Central memory CD8-positive, alpha-beta T cell (primary cell): ENCODE data around the gene IL18R1.
A peak's percentile ranks its signal among the peaks of the same experiment; 100 is the strongest.

Experiments used
- ATAC-seq: fragments of 150-1000 bp; cut with Tn5 transposase; replicated peaks from 2 replicates; pipeline ENCODE4 v1.10.0; 2022; ENCODE audit warnings: mild to moderate bottlenecking, moderate FRiP score, moderate number of reproducible peaks; ENCODE audit not compliant: poor library complexity, severe bottlenecking; ENCODE audit errors: extremely low read depth
- DNase-seq, 2 donors: peaks; one replicate each; pipeline ENCODE4 v3.0.0; 2021; ENCODE audit warnings: low spot score in 2 of 2
- H3K27ac Mint-ChIP-seq: one replicate; pipeline ENCODE4 v1.8.0; 2022; ENCODE audit warnings: low read depth, mild to moderate bottlenecking, moderate library complexity, mixed read lengths
- H3K27me3 Mint-ChIP-seq: one replicate; pipeline ENCODE4 v1.8.0; 2022; ENCODE audit warnings: mixed read lengths
- H3K36me3 Mint-ChIP-seq: one replicate; pipeline ENCODE4 v1.8.0; 2022; ENCODE audit warnings: mild to moderate bottlenecking, moderate library complexity, mixed read lengths; ENCODE audit not compliant: insufficient read depth
- H3K4me1 Mint-ChIP-seq: one replicate; pipeline ENCODE4 v1.8.0; 2022; ENCODE audit warnings: mixed read lengths
- H3K4me3 Mint-ChIP-seq: one replicate; pipeline ENCODE4 v1.8.0; 2022; ENCODE audit warnings: mild to moderate bottlenecking, moderate library complexity, mixed read lengths
- H3K9me3 Mint-ChIP-seq: one replicate; pipeline ENCODE4 v1.8.0; 2022; ENCODE audit warnings: mixed read lengths

IL18R1 gene

GRCh38 chr2:102356741-102357140 is 1.1 kb downstream of the IL18R1 start:
- Mint-ChIP-seq H3K9me3 (no peaks in the 10 kb centered on the region), H3K27me3 (no peaks in the 10 kb centered on the region), H3K4me3 (peak overlapping the region; percentile 97), H3K27ac (peak overlapping the region; percentile 99), H3K4me1 (peaks cover 44% of the 10 kb centered on the region), H3K36me3 (peaks cover 7% of the 10 kb centered on the region)
- ATAC-seq: no peak
- no peak for DNase-seq

GRCh38 chr2:102357937-102358336 is 2.3 kb downstream of the IL18R1 start:
- DNase-seq: no peak
- Mint-ChIP-seq H3K27ac (peak overlapping the region; percentile 26), H3K36me3 (peaks cover 7% of the 10 kb centered on the region), H3K27me3 (no peaks in the 10 kb centered on the region), H3K4me3 (peak overlapping the region; percentile 97), H3K9me3 (no peaks in the 10 kb centered on the region), H3K4me1 (peaks cover 48% of the 10 kb centered on the region)
- no peak for ATAC-seq

- DNase-seq: no peak
- H3K4me3 Mint-ChIP-seq: peak overlapping the region; percentile 97
- ATAC-seq: no peak
- peak overlapping the region; percentile 26 for H3K27ac Mint-ChIP-seq
- H3K4me1 Mint-ChIP-seq: peaks cover 53% of the 10 kb centered on the region
- H3K9me3 Mint-ChIP-seq: no peaks in the 10 kb centered on the region
- peaks cover 11% of the 10 kb centered on the region for H3K36me3 Mint-ChIP-seq
- no peaks in the 10 kb centered on the region for H3K27me3 Mint-ChIP-seq
Observed at GRCh38 chr2:102358496-102358895, 2.9 kb downstream of the IL18R1 start.

GRCh38 chr2:102359527-102359926 is 3.9 kb downstream of the IL18R1 start:
- Mint-ChIP-seq H3K9me3 (no peaks in the 10 kb centered on the region), H3K4me1 (peaks cover 60% of the 10 kb centered on the region), H3K27ac (no peak overlapping the region), H3K27me3 (no peaks in the 10 kb centered on the region), H3K36me3 (peaks cover 11% of the 10 kb centered on the region), H3K4me3 (no peak overlapping the region)
- ATAC-seq (no peak), DNase-seq (no peak)

- Mint-ChIP-seq H3K27me3 (no peaks in the 10 kb centered on the region), H3K4me1 (peaks cover 71% of the 10 kb centered on the region), H3K4me3 (no peak overlapping the region), H3K36me3 (peaks cover 17% of the 10 kb centered on the region), H3K9me3 (peaks cover 14% of the 10 kb centered on the region), H3K27ac (no peak overlapping the region)
- no peak for DNase-seq
- no peak for ATAC-seq
Observed at GRCh38 chr2:102361632-102362241, 6.1 kb downstream of the IL18R1 start.

GRCh38 chr2:102365763-102366162 is 10.2 kb downstream of the IL18R1 start:
- Mint-ChIP-seq H3K4me1 (peaks cover 71% of the 10 kb centered on the region), H3K36me3 (peaks cover 23% of the 10 kb centered on the region), H3K27ac (peak overlapping the region; percentile 88), H3K4me3 (peak overlapping the region; percentile 69), H3K9me3 (peaks cover 17% of the 10 kb centered on the region), H3K27me3 (no peaks in the 10 kb centered on the region)
- ATAC-seq (no peak), DNase-seq (no peak)

GRCh38 chr2:102366406-102367112 is 11.0 kb downstream of the IL18R1 start:
- H3K4me3 Mint-ChIP-seq: peak overlapping the region; percentile 69
- peak in 1 of 2 donors; percentile 26 for DNase-seq
- peaks cover 71% of the 10 kb centered on the region for H3K4me1 Mint-ChIP-seq
- peaks cover 25% of the 10 kb centered on the region for H3K36me3 Mint-ChIP-seq
- peak overlapping the region; percentile 88 for H3K27ac Mint-ChIP-seq
- ATAC-seq: peak; percentile 61
- peaks cover 17% of the 10 kb centered on the region for H3K9me3 Mint-ChIP-seq
- no peaks in the 10 kb centered on the region for H3K27me3 Mint-ChIP-seq

GRCh38 chr2:102367331-102367971 is 11.9 kb downstream of the IL18R1 start:
- Mint-ChIP-seq H3K27ac (peak overlapping the region; percentile 88), H3K4me3 (peak overlapping the region; percentile 69), H3K4me1 (peaks cover 66% of the 10 kb centered on the region), H3K27me3 (no peaks in the 10 kb centered on the region), H3K9me3 (peaks cover 17% of the 10 kb centered on the region), H3K36me3 (peaks cover 25% of the 10 kb centered on the region)
- ATAC-seq: peak; percentile 92
- DNase-seq: peak in 1 of 2 donors; percentile 46

GRCh38 chr2:102368461-102369109 is 13.0 kb downstream of the IL18R1 start:
- Mint-ChIP-seq H3K4me1 (peaks cover 59% of the 10 kb centered on the region), H3K9me3 (peaks cover 17% of the 10 kb centered on the region), H3K27me3 (no peaks in the 10 kb centered on the region), H3K4me3 (peak overlapping the region; percentile 69), H3K27ac (peak overlapping the region; percentile 88), H3K36me3 (peaks cover 20% of the 10 kb centered on the region)
- ATAC-seq (no peak), DNase-seq (no peak)

- peaks cover 17% of the 10 kb centered on the region for H3K36me3 Mint-ChIP-seq
- H3K4me3 Mint-ChIP-seq: no peak overlapping the region
- H3K27me3 Mint-ChIP-seq: no peaks in the 10 kb centered on the region
- no peak for ATAC-seq
- peaks cover 49% of the 10 kb centered on the region for H3K4me1 Mint-ChIP-seq
- H3K27ac Mint-ChIP-seq: no peak overlapping the region
- peaks cover 15% of the 10 kb centered on the region for H3K9me3 Mint-ChIP-seq
- no peak for DNase-seq
Observed at GRCh38 chr2:102369866-102370265, 14.3 kb downstream of the IL18R1 start.

GRCh38 chr2:102376052-102376591 is 20.5 kb downstream of the IL18R1 start:
- Mint-ChIP-seq H3K27ac (no peak overlapping the region), H3K27me3 (no peaks in the 10 kb centered on the region), H3K9me3 (peaks cover 6% of the 10 kb centered on the region), H3K36me3 (peaks cover 2% of the 10 kb centered on the region), H3K4me1 (peaks cover 23% of the 10 kb centered on the region), H3K4me3 (no peak overlapping the region)
- DNase-seq (no peak), ATAC-seq (no peak)

- no peak overlapping the region for H3K4me3 Mint-ChIP-seq
- ATAC-seq: no peak
- H3K27ac Mint-ChIP-seq: no peak overlapping the region
- H3K4me1 Mint-ChIP-seq: peaks cover 17% of the 10 kb centered on the region
- H3K9me3 Mint-ChIP-seq: peaks cover 9% of the 10 kb centered on the region
- H3K27me3 Mint-ChIP-seq: no peaks in the 10 kb centered on the region
- DNase-seq: no peak
- peaks cover 6% of the 10 kb centered on the region for H3K36me3 Mint-ChIP-seq
Observed at GRCh38 chr2:102383722-102384121, 28.1 kb downstream of the IL18R1 start.
